HL-60 (cell line): ENCODE results near the gene FHIT.

Experiments
- CTCF ChIP-seq: IDR thresholded peaks from one replicate; pipeline ENCODE4 v1.5.1; 2011; ENCODE audit warnings: low read length, control low read depth, inconsistent platforms; ENCODE audit not compliant: insufficient read depth
- POLR2AphosphoS5 ChIP-seq: IDR thresholded peaks from 2 replicates; pipeline ENCODE4 v1.6.1; 2012; ENCODE audit warnings: low read depth
- REST ChIP-seq: IDR thresholded peaks from 2 replicates; pipeline ENCODE4 v1.6.1; 2012; ENCODE audit warnings: low read depth; ENCODE audit not compliant: insufficient replicate concordance

- no peak for TF ChIP-seq CTCF
- no peak for TF ChIP-seq POLR2AphosphoS5
- no peak for TF ChIP-seq REST
Observed at GRCh38 chr3:60764870-60765269, 486.4 kb downstream of the FHIT start.
